MG63 (cell line): Measurements from ENCODE around the gene GATAD2A. TPM values are rescaled to one million over a fixed set of nuclear protein-coding genes. Genes with fewer than 3 reads are reported as not detected.
"Not testable (repeated sequence)": the region's sequence is repeated elsewhere in the genome, so short reads cannot be mapped to it uniquely, and the experiment has no call there.

ENCODE experiments used
- DNase-seq: peaks from one replicate; pipeline ENCODE4 v3.0.0-alpha.2; 2020
- H3K27me3 ChIP-seq: fragments of 250-450 bp; sonication (Bioruptor Pico); 2 replicates; pipeline ENCODE4 v1.5.1; 2020; ENCODE audit warnings: mild to moderate bottlenecking, moderate library complexity
- H3K36me3 ChIP-seq: fragments of 250-450 bp; sonication (Bioruptor Pico); 2 replicates; pipeline ENCODE4 v1.5.1; 2020; ENCODE audit warnings: mild to moderate bottlenecking, moderate library complexity
- H3K4me3 ChIP-seq: fragments of 250-450 bp; sonication (Bioruptor Pico); 2 replicates; pipeline ENCODE4 v1.5.1; 2020; ENCODE audit warnings: mild to moderate bottlenecking, moderate library complexity
- H3K9me3 ChIP-seq: fragments of 250-450 bp; sonication (Bioruptor Pico); 2 replicates; pipeline ENCODE4 v1.5.1; 2020; ENCODE audit warnings: mild to moderate bottlenecking, moderate library complexity
- total RNA-seq: library from RNA; depleted of rRNA; stranded (reverse); fragments of >200 nt; shearing (Covaris generic); gene quantifications from 2 replicates; pipeline ENCODE4 v1.2.3, GENCODE V29; 2014; ENCODE audit warnings: low replicate concordance; rRNA removed

The GATAD2A gene, protein sequence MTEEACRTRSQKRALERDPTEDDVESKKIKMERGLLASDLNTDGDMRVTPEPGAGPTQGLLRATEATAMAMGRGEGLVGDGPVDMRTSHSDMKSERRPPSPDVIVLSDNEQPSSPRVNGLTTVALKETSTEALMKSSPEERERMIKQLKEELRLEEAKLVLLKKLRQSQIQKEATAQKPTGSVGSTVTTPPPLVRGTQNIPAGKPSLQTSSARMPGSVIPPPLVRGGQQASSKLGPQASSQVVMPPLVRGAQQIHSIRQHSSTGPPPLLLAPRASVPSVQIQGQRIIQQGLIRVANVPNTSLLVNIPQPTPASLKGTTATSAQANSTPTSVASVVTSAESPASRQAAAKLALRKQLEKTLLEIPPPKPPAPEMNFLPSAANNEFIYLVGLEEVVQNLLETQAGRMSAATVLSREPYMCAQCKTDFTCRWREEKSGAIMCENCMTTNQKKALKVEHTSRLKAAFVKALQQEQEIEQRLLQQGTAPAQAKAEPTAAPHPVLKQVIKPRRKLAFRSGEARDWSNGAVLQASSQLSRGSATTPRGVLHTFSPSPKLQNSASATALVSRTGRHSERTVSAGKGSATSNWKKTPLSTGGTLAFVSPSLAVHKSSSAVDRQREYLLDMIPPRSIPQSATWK
- 46.3 and 69.1 TPM in 2 replicates for total RNA-seq

DNA sequence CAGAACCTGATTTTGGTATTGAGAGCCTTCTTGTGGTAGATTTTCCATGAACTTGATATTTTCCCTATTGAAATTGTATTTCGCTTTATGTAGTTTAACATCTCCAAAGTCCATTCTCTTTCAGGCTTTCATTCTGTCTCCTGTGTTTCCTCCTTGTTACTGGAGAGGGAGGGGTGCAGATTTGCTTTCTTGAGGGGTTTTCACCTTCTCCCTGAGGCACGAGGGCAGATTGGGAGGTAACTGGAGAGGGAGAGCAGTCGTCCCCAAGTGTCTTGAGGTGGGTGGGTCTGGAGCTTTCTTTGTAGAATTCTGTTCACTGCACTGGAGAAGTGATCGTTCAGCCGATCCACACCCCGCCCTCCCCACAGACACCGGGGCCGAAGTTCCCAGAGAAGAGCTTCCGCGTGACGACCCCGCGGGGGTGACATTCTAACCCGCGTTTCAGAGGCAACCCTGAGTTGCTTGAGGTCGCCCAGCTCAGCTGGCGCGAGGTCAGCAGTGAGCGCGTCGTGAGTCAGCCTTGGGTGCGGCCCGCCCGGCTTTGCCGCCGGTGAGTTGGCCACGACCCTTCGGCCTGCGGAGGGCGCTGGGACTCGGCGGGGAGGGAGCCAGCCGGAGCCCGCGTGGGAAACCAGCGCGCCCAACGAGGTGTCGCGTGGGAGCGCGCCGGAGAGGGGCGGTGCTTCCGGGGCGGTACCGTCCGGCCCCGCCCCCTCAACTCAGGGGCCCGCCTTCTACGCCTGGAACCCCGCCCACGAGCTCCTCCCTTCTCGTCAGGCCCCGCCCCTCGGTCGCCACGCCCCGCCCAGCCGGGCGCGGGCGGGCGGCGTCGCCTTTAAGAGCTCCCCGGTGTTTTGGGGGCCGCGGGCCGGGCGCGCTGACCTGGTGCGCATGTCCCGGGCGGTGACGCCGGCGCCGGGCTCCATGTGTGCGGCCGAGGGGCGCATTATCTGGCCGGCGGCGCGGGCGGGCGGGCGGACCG, at the start of gene GATAD2A:
GATAD2A (plus strand) TSS at position 797 of the 982 bp plus-strand sequence. CDS start 59,671 bp downstream, outside the sequence.
- DNase-seq: peak; percentile 99
- no peaks in the 10 kb centered on the region for H3K9me3 ChIP-seq

GRCh38 chr19:19356500-19356899, 49.0 kb upstream of the GATAD2A start:
- DNase-seq: no peak
- no peak overlapping the region for H3K4me3 ChIP-seq
- no peaks in the 10 kb centered on the region for H3K27me3 ChIP-seq
- H3K9me3 ChIP-seq: no peaks in the 10 kb centered on the region
- peaks cover 61% of the 10 kb centered on the region for H3K36me3 ChIP-seq

More for the DNA sequence above, at the start of gene GATAD2A:
- H3K27me3 ChIP-seq: no peaks in the 10 kb centered on the region
- H3K4me3 ChIP-seq: peak within 1 kb of the TSS; percentile 69
- H3K36me3 ChIP-seq: peaks cover 14% of the 10 kb centered on the region

- no peak for DNase-seq
- Histone ChIP-seq H3K4me3 (no peak overlapping the region), H3K27me3 (no peaks in the 10 kb centered on the region), H3K9me3 (no peaks in the 10 kb centered on the region), H3K36me3 (peaks cover 58% of the 10 kb centered on the region)
These were observed 48.4 kb upstream of the GATAD2A start for GRCh38 chr19:19356901-19357566.

GRCh38 chr19:19361075-19361594, 44.3 kb upstream of the GATAD2A start:
- no peak overlapping the region for H3K4me3 ChIP-seq
- H3K27me3 ChIP-seq: no peaks in the 10 kb centered on the region
- DNase-seq: peak; percentile 84
- H3K9me3 ChIP-seq: no peaks in the 10 kb centered on the region
- H3K36me3 ChIP-seq: peaks cover 17% of the 10 kb centered on the region

- no peak for DNase-seq
- H3K4me3 ChIP-seq: no peak overlapping the region
- H3K9me3 ChIP-seq: no peaks in the 10 kb centered on the region
- no peaks in the 10 kb centered on the region for H3K27me3 ChIP-seq
- H3K36me3 ChIP-seq: peaks cover 9% of the 10 kb centered on the region
These were observed 43.4 kb upstream of the GATAD2A start for GRCh38 chr19:19362075-19362474.

GRCh38 chr19:19366434-19367396, 38.8 kb upstream of the GATAD2A start:
- peak; percentile 67 for DNase-seq
- Histone ChIP-seq H3K36me3 (no peaks in the 10 kb centered on the region), H3K27me3 (no peaks in the 10 kb centered on the region), H3K9me3 (no peaks in the 10 kb centered on the region), H3K4me3 (no peak overlapping the region)

DNA sequence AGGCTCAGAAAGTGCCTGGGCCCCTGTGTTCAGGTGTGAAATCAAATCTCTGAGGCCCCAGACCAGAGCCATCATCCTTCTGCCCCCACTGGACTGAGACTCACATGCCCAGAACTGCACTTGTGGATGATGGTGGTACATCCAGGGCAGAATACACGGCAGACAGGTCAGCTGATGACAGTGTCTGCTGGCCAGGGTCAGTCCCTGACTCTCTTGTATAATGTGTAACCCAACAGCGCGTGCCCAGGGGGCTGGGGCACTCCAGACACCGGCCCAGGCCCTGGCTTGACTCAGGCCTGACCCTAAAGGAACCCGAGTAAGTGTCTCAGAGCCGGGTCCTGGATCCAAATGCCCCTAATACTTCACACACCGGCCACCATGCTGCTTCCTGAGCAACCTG, 37.4 kb upstream of the GATAD2A start:
- Histone ChIP-seq H3K4me3 (no peak overlapping the region), H3K9me3 (no peaks in the 10 kb centered on the region), H3K27me3 (no peaks in the 10 kb centered on the region), H3K36me3 (no peaks in the 10 kb centered on the region)
- DNase-seq: no peak

- no peaks in the 10 kb centered on the region for H3K9me3 ChIP-seq
- no peaks in the 10 kb centered on the region for H3K36me3 ChIP-seq
- DNase-seq: no peak
- H3K4me3 ChIP-seq: no peak overlapping the region
- no peaks in the 10 kb centered on the region for H3K27me3 ChIP-seq
These were observed 34.4 kb upstream of the GATAD2A start for GRCh38 chr19:19371059-19371458.

DNA sequence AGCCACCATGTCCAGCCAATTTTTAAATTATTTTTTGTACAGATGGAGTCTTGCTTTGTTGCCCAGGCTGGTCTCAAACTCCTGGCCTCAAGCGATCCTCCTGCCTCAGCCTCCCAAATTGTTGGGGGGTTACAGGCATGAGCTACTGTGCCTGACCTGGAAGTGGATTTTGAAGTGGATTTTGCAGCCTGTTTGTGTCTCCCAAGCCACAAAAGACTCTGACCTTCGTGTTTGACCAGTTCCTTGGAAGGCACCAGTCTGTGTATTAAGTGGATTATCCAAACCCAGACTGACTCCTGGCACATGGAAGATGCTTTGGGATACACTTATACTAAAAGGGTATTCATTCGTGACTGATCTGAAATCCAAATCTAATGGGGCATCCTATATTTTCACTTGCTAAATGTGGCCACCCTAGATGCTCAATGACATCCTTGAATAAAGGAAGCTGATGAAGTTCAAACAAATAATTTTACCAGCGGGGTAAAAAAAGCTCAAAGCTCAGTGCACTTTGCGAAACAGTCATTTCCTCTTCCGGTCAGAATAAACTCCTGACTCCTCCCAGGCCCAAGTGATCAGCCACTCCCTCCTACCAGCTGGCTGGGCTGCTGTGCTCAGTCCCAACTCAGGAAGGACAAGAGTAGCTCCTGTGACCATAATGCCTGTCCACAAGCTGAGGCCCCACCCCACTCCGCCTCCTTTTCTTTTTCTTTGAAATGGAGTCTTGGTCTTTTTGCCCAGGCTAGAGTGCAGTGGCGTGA, 32.6 kb upstream of the GATAD2A start:
- no peak overlapping the region for H3K4me3 ChIP-seq
- no peaks in the 10 kb centered on the region for H3K27me3 ChIP-seq
- no peaks in the 10 kb centered on the region for H3K36me3 ChIP-seq
- H3K9me3 ChIP-seq: no peaks in the 10 kb centered on the region
- peak; percentile 53 for DNase-seq

- Histone ChIP-seq H3K36me3 (no peaks in the 10 kb centered on the region), H3K4me3 (no peak overlapping the region), H3K27me3 (no peaks in the 10 kb centered on the region), H3K9me3 (no peaks in the 10 kb centered on the region)
- no peak for DNase-seq
These were observed 25.9 kb upstream of the GATAD2A start for GRCh38 chr19:19379527-19379926.

DNA sequence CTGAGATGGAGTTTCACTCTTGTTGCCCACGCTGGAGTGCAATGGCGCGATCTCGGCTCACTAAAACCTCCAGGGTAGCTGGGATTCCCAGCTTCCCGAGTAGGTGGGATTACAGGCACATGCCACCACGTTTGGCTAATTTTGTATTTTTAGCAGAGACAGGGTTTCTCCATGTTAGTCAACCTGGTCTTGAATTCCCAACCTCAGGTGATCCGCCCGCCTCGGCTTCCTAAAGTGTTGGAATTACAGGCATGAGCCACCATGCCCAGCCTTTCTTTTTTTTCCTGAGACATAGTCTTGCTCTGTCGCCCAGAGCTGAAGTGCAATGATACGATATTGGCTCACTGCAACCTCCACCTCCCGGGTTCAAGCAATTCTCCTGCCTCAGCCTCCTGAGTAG, 25.2 kb upstream of the GATAD2A start:
- H3K36me3 ChIP-seq, H3K27me3 ChIP-seq, H3K9me3 ChIP-seq, DNase-seq, H3K4me3 ChIP-seq: not testable (repeated sequence)

DNA sequence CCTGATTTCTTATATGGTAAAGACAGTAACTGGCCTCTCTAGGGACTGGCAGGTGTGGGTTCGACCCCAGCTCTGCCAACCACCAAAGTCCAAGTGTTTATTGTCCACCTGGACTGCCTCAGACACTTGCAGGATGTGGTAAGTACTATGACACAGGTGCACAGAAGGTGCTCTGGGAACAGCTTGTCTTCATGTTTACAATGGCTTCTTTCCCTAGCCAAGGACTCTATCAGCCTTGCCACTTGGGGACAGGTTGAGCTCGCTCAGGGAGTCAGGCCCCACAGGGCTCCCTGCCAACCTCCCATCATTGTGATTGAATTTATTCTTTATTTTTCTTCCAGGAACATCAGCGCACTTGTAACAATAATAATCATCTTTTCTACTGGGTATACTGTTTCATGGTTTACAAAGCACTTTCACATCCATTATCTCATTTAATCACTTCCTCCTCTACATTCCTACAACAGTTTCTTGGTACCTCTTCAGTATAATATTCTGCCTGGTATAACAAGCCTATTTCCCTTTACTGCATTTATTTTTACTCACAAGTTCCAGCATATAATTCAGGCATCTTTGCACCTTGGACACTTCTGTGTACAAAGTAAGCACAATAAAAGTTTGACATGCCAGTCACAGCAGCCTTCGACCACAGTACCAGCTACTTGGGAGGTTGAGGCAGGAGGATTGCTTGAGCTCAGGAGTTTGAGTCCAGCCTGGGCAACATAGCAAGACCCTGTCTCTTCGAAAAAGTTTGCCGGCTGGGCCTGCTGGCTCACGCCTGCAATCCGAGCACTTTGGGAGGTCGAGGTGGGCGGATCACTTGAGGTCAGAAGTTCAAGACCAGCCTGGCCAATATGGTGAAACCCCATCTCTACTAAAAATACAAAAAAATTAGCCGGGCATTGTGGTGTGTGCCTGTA, 24.2 kb upstream of the GATAD2A start:
- H3K4me3 ChIP-seq: no peak overlapping the region
- H3K36me3 ChIP-seq: no peaks in the 10 kb centered on the region
- no peak for DNase-seq
- no peaks in the 10 kb centered on the region for H3K9me3 ChIP-seq
- H3K27me3 ChIP-seq: no peaks in the 10 kb centered on the region

- Histone ChIP-seq H3K4me3 (no peak overlapping the region), H3K27me3 (no peaks in the 10 kb centered on the region), H3K9me3 (no peaks in the 10 kb centered on the region), H3K36me3 (no peaks in the 10 kb centered on the region)
- DNase-seq: no peak
These were observed 23.4 kb upstream of the GATAD2A start for GRCh38 chr19:19382118-19382517.

DNA sequence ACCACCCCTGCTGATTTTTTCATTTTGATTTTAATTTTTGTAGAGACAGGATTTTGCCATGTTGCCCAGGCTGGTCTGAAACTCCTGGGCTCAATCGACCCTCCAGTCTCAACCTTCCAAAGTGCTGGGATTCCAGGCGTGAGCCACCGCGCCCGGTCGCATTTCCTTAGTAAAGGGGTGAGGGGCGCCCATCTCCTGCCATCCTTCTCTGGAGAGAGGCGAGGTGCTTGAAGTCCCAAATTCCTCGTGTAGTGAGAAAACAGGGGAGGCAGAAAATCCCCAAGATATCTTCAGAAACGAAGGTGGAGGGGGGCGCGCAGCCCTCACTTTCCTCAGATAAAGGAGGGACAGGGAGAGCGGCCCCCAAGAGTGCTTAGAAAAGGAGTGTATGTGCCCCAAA, 21.0 kb upstream of the GATAD2A start:
- peak overlapping the region; percentile 98 for H3K4me3 ChIP-seq
- DNase-seq: no peak
- H3K9me3 ChIP-seq: no peaks in the 10 kb centered on the region
- no peaks in the 10 kb centered on the region for H3K27me3 ChIP-seq
- peaks cover 7% of the 10 kb centered on the region for H3K36me3 ChIP-seq
